Coronary artery (tissue), 2 donors: ENCODE measurements around the gene CNOT6L.

Experiments
- DNase-seq: peaks from one replicate; pipeline ENCODE4 v3.0.0-alpha.2; 2017; ENCODE audit warnings: low spot score
- H3K27ac ChIP-seq, 2 donors: fragments of 200-600 bp; sonication (generic); one replicate each; pipeline ENCODE4 v1.5.1; 2016 to 2019
- H3K4me3 ChIP-seq: fragments of 200-600 bp; sonication (generic); 2 replicates; pipeline ENCODE4 v1.5.1; 2016; ENCODE audit warnings: mild to moderate bottlenecking, moderate library complexity
- TF ChIP-seq, protein P1 (sequence below): fragments of 200-600 bp; sonication (generic); IDR thresholded peaks from one replicate; pipeline ENCODE4 v1.5.1; 2019; ENCODE audit warnings: antibody characterized with exemption

CNOT6L gene

DNA sequence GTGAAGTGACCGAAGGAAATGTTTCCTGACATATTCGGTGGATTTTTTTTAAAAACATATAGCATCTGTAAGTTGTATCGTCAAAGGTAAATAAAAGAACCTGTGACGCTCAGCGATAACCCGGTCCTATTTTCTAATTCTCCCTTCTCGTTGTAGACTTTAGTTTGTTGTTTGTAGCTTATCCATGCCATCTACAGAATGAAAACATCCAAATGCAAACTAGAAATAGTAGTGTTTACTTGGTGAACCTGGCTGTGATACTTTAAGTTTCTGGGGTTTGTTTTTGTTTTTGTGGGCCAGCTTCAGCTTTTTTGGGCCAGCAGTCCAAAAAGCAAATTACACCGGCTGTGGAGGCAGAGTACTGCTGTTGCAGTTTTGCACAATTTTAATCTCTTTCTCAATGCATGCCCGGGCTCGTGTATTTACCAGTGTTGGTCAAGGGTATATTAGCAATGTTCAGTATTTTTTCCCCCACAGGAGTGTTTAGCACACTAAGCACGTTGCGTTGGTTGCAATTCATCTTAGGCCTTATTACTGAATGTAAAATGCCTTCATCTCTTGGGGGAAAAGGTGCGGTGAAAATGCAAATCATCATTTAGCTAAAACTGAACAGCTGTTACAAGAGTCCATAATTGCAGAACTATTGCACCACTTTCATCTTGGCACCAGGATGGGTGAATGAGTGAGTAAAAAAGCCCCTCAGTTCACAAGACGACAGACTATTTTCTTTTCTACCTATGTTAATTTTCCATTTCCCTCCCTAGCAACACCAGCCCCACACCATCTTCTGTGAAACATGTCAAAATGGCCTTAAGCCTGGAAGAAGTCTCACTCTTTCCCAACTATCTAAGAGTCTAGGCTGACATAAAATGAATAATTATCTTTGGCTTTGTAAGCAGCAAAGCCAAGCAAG, 1.7 kb upstream of the CNOT6L start:
- Histone ChIP-seq H3K27ac (peak overlapping the region; percentile 98 to 99), H3K4me3 (peak overlapping the region; percentile 96)
- no peak for DNase-seq
- TF ChIP-seq, protein P1, sequence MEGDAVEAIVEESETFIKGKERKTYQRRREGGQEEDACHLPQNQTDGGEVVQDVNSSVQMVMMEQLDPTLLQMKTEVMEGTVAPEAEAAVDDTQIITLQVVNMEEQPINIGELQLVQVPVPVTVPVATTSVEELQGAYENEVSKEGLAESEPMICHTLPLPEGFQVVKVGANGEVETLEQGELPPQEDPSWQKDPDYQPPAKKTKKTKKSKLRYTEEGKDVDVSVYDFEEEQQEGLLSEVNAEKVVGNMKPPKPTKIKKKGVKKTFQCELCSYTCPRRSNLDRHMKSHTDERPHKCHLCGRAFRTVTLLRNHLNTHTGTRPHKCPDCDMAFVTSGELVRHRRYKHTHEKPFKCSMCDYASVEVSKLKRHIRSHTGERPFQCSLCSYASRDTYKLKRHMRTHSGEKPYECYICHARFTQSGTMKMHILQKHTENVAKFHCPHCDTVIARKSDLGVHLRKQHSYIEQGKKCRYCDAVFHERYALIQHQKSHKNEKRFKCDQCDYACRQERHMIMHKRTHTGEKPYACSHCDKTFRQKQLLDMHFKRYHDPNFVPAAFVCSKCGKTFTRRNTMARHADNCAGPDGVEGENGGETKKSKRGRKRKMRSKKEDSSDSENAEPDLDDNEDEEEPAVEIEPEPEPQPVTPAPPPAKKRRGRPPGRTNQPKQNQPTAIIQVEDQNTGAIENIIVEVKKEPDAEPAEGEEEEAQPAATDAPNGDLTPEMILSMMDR = no peak

DNA sequence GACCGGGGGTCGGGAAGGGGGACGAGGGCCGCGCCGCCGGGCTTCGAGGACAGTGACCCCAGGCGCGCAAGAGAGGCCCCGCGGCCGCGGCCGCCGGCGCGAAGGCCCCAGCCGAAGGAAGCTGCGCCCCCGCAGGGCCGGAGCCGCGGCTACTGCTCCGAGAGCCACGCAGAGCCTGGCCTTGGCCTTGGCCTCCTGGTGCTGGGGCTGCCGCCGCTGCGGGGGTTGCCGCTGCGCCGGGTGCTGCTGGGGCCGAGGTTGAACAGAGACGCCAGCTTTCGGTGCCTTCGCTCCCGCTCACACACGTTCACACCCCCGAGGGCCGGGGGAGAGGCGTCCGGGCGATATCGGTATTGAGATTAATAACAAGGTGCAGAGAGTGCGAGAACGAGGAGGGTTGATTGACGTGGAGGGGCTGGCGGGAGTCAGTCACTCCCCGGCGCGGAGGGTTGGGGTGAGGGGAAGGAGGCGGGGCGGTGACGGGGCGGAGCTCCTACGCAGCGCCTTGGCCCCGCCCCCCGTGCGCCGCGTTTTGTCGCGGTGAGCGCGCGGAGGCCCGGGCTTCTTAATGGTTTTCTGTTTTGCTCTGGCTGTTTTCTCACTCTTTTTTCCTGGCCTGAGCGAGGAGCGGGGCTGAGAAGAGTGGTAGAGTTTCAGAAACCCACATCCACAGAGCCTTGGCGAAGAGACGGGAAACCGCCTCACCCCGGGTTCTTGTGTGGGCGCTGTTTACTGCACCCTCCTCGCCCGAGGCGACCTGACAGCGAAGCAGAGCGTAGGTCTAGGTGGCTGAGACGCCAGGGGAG, 878 bp upstream of the CNOT6L start:
- peak overlapping the region; percentile 98 to 99 for H3K27ac ChIP-seq
- peak; percentile 90 for DNase-seq
- TF ChIP-seq, protein P1 = no peak
- H3K4me3 ChIP-seq = peak overlapping the region; percentile 96

DNA sequence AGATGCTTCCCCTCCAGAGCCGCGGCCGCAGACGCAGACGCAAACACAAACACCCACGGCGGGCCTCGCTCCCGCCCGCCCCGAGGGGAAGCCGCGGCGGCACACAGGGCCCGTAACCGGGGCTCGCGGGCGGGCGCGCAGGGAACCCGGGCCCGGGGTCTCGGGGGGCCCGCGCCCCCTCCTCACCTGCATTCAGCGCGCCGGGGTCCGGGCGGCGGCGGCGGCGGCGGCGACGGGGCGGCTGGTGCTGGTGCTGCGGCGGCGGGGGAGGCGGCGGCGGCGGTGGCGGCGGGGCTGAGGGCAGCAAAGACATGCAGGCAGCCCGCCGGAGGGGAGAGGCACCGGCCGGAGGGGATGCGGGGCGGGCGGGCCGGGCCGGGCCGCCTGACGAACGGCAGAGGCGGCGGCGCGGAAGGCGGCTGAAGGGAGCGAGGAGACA, 255 bp upstream of the CNOT6L start:
- H3K4me3 ChIP-seq = peak overlapping the region; percentile 96
- DNase-seq = peak; percentile 81
- H3K27ac ChIP-seq = peak overlapping the region; percentile 98 to 99
- TF ChIP-seq, protein P1 = no peak

DNA sequence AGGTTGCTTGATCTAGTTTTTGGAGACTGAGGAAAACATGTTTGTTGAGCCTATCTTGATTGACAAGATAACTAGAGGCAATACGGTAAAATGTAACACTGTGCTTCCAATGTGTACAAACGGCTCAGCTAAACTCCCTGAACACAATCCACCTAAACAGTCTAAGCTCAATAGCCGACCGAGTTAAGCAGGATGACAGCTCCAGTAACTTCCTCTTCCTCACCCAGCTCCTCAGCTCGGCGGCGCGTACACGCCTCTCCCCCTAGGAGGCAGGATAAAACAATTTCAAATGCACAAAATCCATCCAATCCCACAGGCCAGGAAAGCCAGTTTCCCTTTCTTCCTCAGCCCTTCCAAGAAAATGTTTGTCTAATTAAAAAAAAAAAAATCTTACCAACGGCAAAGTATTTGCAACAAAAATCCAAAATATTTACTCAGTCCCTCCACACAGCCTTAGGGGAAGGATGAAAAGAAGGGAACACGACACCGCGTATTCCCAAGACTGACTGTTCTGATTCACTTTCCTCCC, 1.0 kb downstream of the CNOT6L start:
- peak overlapping the region; percentile 96 for H3K4me3 ChIP-seq
- TF ChIP-seq, protein P1 = peak; percentile 28
- H3K27ac ChIP-seq = peak overlapping the region; percentile 98 to 99
- peak; percentile 83 for DNase-seq

DNA sequence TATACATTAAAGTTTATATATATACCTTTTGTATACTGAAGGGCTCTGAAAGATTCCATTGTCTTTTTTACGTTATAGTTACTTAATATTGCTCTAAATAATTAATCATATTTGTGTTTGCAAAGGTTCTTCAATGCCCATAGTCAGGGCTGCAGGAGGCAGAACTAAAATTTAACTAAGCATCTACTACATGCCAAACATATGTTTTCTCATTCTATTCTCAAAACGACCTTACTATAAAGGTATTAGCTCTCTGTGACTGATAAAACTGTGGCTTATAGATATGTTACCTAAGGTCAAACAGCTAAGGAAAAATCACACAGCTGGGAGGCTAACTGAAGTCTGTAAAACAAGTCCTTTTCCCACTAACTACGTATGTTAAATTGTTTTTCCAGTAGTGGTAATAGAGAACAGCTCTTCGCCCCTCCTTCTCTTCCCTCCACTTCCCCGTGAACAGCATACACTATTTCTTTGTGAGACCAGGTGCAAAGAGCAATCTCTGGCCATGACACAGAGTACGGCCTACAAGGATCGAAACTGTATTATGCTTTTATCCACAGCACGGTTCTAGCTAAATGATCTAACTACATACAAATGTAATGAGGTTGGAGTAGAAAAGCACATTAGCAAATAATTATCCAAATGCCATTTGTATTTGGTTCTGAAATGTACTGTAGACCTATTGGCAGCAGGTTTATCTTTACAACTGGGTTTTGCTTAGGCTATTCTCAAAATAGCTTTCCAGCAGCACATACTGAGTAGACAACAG, 1.7 kb downstream of the CNOT6L start:
- no peak for DNase-seq
- peak overlapping the region; percentile 96 for H3K4me3 ChIP-seq
- H3K27ac ChIP-seq = peak overlapping the region; percentile 98 to 99
- TF ChIP-seq, protein P1 = no peak

DNA sequence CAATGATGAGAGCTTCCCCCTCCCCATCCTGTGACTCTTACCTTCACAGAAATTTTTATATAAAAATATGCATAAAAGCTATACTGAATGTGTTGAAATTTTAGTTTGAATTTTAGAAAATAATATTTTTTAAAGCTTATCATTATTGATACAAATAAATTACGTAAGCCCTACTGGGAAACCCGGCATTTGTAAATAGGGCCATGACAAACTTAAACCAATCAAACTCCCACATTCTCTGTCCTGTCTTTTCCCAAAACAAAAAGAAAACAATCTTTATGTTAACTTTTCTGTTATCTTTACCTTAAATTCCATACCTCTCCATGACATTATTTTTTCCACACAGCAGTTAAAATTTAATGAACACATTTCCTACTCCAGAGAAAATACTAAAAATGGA, 2.6 kb downstream of the CNOT6L start:
- no peak overlapping the region for H3K27ac ChIP-seq
- DNase-seq = no peak
- TF ChIP-seq, protein P1 = no peak
- no peak overlapping the region for H3K4me3 ChIP-seq
